OCI-M1 (cell line): ENCODE data around the gene IQGAP2.
"Not testable (repeated sequence)": the region's sequence is repeated elsewhere in the genome, so short reads cannot be mapped to it uniquely, and the experiment has no call there.

ENCODE experiments used
- DNase-seq: peaks from one replicate; lab custom pipeline; 2025; lab: John Stamatoyannopoulos, UW

Gene IQGAP2

GRCh38 chr5:76412511-76412910, 9.4 kb downstream of the IQGAP2 start:
- no peak for DNase-seq

DNA sequence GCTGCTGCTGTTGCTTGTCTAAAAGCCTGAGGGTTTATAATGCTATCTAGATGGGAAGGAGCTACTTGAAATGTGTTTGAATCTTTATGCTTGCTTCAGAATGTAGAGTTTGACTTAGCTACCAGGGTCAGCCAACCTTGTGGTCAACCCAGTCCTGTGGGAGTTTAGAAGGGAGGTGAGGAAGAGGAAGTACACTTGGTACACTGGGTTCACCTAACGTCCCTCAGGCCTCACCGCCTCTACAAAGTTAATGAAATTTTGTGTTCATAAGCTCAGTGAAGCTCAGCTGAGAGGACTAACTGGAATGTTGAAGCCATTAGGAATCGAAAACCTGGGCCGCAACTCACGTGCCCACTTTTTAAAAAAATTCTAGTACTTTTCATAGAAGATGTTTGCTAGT, 10.7 kb downstream of the IQGAP2 start:
- peak; percentile 55 for DNase-seq

DNA sequence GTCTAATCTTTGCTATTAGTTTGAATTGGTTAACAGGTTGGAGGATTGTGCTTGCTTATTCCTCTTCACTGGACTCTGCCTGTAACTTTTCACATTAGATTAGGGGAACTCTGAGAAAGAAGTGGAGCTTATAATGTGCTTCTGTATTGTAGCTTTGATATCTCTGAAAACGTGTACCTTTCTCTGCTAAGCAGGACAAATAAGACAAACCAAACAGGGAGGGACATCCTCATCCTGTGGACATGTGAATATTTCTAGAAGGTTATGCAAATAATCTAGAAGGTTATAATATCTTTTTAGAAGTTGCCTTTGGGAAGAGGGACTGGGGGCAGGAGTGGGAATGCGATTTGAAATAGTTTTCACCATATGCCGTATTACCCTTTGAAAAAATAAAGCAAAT, 11.7 kb downstream of the IQGAP2 start:
- no peak for DNase-seq

DNA sequence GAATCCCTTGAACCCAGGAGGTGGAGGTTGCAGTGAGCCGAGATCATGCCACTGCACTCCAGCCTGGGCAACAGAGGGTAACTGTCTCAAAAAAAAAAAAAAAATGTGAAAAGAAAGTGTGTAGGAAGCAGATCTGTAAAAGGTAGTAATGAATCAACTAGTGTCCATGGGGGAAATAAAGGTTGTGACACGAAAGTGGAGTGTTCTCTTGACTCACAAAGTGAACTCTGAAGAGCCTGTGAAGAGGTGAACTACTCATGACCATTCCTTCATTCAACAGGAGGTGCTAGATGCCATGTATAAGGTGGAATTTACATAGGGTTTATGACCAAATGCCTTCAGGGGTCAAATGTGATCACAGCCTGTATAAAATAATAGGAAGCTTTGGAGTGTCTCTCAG, 12.8 kb downstream of the IQGAP2 start:
- DNase-seq = no peak

GRCh38 chr5:76419597-76420298, 16.7 kb downstream of the IQGAP2 start:
- no peak for DNase-seq

- no peak for DNase-seq
Observed at GRCh38 chr5:76422227-76422626, 19.1 kb downstream of the IQGAP2 start.

DNA sequence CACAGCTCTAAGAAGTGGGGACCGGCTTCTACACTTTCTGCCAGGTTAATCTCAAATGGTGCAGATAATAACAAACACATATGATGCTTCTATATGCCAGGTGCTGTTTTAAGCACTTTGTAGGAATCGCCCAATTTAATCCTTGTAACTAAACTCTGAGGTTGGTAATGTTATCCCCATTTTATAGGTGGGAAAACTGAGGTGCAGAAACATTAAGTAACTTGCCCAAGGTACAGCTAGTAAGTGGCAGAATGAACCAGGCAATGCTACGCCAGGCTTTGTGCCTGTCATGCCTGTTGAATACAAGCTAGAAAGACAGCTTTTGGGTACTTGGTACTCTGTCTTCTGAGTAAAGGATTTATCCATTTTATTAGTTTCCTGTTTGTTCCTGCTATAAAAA, 19.7 kb downstream of the IQGAP2 start:
- DNase-seq = no peak

- DNase-seq = no peak
Observed at GRCh38 chr5:76425146-76425545, 22.1 kb downstream of the IQGAP2 start.

DNA sequence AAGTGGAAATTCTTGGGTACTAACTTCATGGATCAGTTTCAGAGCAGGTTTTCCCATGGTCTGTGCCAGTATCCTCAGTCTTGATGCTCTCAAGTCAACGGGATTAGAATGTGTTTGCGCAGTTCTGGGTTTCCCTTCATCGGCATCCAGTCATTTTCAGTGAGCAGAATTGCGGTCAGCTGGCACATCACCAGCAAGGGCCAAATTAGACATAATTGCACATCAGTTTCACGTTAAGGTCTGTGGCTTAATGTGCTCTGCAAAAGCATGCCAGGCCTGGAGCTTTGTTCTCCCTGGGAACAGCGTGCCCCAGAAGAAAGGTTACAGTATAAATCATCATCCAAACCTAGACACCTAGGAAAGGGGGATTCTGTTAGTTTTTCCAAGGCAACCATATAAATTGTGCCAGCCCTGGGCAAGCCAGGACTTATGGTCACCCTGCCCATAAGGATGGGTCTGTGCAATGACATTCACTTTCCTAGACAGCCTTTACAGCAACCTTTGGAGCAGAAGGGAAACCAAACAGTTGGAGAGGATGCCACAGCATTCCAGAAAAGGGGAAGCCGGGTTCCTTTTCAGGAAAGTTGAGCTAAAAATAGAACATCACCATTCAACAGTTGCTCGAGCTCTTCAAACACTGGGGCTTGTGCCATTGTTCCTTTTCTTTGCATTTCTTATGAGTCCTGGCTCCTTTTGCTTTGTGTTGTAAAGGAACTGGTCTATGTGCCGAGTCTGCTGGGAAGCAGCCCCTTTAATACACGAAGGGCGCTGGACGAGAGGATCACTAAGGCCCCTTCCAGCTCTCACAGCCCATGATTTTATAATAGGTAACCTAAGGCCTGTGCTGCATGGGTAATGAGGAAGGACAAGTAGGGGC, 23.1 kb downstream of the IQGAP2 start:
- no peak for DNase-seq

- DNase-seq = no peak
Observed at GRCh38 chr5:76427206-76428140, 24.4 kb downstream of the IQGAP2 start.

DNA sequence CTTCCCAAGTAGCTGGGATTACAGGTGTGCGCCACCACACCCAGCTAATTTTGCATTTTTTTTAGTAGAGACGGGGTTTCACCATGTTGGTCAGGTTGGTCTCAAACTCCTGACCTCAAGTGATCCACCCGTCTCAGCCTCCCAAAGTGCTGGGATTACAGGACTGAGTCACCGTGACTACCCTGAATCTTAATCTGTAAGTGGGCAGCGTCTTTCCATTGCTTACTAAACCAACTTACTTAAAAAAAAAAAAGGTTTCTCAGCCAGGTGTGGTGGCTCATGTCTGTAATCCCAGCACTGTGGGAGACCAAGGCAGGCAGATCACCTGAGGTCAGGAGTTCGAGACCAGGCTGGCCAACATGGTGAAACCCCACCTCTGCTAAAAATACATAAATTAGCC, 25.5 kb downstream of the IQGAP2 start:
- not testable (repeated sequence) for DNase-seq

- DNase-seq = no peak
Observed at GRCh38 chr5:76433261-76433660, 30.2 kb downstream of the IQGAP2 start.

DNA sequence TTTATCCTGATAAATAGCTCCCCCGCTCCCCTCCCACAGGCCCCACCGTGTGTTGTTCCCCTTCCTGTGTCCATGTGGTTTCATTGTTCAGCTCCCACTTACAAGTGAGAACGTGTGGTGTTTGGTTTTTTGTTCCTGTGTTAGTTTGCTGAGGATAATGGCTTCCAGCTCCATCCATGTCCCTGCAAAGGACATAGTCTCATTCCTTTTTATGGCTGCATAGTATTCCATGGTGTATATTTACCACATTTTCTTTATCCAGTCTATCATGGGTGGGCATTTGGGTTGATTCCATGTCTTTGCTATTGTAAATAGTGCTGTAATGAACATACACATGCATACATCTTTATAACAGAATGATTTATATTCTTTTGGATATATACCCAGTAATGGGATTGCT, 34.4 kb downstream of the IQGAP2 start:
- not testable (repeated sequence) for DNase-seq

DNA sequence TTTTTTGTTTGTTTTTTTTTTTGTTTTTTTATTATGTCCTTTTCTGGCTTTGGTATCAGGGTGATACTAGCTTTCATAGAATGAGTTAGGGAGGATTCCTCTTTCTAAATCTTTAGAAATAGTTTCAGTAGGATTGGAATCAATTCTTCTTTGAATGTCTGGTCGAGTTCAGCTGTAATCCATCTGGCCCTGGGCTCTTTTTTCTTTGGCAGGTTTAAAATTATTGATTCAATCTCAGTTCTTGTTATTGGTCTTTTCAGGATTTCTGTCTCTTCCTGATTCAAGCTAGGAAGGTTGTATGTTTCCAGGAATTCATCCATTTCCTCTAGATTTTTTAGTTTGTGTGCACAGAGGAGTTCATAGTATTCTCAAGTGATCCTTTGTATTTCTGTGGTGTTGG, 34.9 kb downstream of the IQGAP2 start:
- no peak for DNase-seq

- no peak for DNase-seq
Observed at GRCh38 chr5:76439201-76439600, 36.1 kb downstream of the IQGAP2 start.

DNA sequence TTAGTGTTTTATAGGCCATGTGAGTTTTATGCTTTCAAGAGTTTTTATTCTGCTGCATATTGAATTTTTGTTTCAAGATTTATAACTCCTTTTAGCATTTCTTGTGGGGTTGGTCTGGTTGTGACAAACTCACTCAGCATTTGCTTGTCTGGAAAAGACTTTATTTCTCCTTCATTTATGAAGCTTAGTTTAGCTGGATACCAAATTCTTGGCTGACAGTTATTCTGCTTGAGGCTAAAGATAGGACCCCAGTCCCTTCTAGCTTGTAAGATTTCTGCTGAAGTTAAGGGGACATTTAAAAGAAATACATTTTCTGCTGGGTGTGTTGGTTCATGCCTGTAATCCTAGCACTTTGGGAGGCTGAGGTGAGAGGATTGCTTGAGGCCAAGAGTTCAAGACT, 36.8 kb downstream of the IQGAP2 start:
- DNase-seq = no peak

DNA sequence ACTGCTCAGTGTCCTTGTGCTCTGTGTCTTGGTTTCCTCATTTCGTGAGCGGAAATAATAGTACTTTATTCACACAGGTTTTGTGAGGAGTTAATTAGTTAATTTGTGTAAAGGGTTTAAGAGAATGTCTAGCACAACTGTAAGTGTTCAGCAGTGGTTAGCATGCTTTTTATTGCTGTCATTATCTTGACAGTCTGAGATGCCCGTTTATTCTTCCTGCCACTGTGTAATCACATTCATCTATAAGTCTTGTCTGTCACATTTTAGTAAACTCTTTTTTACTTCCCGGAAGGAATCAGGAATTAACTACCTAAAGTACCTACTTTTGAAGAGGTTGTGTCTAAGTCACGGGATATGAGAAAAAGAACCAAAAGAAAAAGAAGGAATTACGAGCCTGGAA, 38.0 kb downstream of the IQGAP2 start:
- DNase-seq = no peak

DNA sequence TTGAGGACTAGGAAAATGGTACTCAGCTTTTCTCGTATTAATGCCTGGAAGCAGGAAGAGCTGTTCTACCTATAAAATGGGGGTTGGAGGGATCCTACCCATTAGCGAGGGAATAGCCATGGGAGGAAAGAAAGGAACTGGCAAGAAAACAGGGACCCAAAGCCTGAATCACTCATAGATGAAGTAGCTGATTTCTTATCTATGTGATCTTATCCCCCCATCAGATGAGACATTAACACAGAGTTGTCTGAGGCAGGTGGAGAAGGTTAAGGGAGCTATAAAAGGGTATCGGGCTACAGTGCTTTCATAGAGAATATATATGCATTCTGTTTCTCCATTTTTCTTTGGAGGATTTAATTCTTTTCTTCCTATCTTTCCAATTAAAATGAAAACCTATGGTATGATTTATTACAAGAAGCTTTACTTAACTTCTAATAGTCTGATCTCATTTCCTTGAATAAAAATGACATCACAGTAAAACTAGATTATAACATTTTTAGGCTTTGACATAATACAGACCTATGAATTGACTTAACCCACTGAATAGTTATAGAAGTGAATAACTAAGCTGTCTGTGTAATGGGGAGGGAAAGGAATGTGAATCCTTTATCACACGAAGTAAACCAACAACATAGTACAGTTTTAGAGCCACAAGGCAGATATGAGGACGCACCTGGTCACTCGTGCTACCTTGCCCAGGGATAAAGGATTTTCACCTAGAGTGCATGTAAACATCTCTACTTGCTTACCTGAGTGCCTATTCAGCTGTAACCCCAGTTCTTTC, 39.0 kb downstream of the IQGAP2 start:
- no peak for DNase-seq

DNA sequence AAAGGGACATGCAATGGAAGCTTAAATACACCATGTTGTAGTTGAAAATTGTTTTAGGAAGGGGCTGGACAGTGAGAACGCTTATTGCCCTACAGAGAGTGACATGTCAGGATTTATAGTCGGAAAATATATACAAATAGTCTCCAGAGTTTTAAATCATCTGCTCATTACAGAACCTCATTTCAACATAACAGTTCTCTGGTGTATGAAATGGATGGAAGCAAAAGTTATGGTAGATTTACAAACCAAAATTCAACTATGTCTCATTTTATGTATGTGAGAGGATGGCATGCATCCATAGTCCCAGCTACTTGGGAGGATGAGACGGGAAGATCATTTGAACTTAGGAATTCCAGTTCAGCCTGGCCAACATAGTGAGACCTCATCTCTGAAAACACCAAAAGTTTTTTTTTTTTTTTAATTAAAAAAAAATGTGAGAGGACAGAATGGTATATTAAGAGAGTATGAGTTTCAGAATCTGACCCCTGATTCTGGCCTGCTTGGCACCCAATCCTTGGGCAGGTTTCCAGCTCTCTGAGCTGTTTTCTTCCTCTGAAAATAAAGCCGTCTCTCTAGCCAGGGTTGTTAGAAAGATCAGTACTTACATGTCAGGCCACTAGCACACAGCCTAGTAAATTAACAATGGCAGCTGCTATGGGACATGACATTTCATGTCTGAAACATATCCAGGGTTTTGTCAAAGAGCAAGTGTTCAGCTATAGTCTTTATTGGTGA, 40.1 kb downstream of the IQGAP2 start:
- no peak for DNase-seq

DNA sequence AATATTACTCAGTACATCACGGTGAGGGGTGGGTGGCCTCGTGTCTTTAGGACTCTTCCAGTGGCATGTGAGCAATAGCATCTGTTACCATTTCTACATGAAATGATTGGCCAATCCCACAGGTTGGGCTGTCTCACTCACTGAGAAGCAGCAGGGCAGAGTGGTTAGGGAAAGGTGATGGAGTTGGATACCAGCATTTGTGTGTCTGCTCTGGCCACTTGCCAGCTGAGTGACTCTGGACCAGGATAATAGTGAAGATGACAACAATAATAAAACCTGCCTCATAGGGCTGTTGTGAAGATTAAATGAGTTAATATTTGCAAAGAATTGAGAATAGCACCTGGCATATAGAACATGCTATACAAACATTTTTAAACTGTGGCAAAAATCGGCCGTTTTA, 42.0 kb downstream of the IQGAP2 start:
- no peak for DNase-seq

- no peak for DNase-seq
Observed at GRCh38 chr5:76445830-76446229, 42.7 kb downstream of the IQGAP2 start.
